ENCODE data around the gene FAM219A.
A peak's percentile ranks its signal among the peaks of the same experiment; 100 is the strongest.

Gene FAM219A

DNA sequence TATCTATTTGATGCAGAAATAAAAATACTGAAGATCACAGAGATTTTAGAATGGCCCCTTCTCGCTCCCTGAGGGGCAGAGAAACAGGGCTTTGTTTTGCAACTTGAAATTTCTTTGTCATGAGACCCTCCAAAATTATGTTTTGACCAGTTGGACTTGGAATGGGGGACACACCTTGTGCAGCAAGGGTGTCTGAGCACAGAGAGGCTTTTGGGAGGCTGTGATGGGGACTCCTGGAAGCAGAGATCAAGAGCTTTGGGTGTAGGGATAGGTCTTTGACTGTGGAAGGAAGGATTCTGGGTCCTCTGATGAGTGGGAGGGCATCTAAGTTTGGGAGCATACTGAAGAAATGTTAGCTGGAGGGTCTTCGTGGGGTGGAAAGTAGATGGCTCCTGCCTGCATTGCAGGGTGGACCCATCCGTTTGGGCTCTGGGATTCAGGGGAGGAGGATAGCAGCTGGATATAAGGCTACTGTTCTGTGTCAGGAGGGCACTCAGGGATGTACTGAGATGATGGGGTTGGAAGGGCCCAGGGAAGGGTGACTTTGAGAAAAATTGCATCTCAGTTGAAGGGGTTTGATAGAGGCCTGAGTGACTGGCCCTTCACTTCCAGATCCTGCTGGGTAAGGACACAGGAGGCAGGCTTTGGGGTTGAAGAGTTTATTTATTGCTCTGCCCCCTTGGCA, 79.9 kb downstream of the FAM219A start:
- DNase-seq (ENCODE audit: low read depth) = no peak
- TF ChIP-seq, protein P1, sequence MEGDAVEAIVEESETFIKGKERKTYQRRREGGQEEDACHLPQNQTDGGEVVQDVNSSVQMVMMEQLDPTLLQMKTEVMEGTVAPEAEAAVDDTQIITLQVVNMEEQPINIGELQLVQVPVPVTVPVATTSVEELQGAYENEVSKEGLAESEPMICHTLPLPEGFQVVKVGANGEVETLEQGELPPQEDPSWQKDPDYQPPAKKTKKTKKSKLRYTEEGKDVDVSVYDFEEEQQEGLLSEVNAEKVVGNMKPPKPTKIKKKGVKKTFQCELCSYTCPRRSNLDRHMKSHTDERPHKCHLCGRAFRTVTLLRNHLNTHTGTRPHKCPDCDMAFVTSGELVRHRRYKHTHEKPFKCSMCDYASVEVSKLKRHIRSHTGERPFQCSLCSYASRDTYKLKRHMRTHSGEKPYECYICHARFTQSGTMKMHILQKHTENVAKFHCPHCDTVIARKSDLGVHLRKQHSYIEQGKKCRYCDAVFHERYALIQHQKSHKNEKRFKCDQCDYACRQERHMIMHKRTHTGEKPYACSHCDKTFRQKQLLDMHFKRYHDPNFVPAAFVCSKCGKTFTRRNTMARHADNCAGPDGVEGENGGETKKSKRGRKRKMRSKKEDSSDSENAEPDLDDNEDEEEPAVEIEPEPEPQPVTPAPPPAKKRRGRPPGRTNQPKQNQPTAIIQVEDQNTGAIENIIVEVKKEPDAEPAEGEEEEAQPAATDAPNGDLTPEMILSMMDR (IDR thresholded peaks at IDR 0.05; ENCODE audit: insufficient read depth, low read depth, low read length, missing control alignments) = no peak

DNA sequence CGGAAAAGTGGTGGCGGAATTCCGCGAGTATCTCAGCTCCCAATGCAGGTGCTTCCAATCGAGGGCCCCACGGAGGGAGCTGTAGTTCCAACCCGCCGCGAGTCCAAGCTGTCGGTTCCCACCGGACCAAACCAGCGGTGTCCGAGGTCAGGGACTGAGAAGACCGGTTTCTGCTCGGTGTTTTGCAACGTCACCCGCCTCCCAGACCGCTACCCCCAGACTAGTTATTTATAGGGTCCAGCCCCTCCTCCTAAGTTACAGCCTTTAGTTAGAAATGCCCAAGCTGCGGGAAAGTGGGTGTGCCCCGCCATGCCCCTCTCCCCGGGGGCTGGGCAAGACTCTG, 81.0 kb downstream of the FAM219A start:
- H3K4me3 ChIP-seq (ENCODE audit: low read length) = peak overlapping the region; percentile 69
- TF ChIP-seq, protein P1 (IDR thresholded peaks at IDR 0.05; ENCODE audit: insufficient read depth, low read depth, low read length, missing control alignments) = no peak
- no peak for DNase-seq (ENCODE audit: low read depth)

More for the DNA sequence above, 79.9 kb downstream of the FAM219A start:
- H3K4me3 ChIP-seq (ENCODE audit: low read length) = no peak overlapping the region

DNA sequence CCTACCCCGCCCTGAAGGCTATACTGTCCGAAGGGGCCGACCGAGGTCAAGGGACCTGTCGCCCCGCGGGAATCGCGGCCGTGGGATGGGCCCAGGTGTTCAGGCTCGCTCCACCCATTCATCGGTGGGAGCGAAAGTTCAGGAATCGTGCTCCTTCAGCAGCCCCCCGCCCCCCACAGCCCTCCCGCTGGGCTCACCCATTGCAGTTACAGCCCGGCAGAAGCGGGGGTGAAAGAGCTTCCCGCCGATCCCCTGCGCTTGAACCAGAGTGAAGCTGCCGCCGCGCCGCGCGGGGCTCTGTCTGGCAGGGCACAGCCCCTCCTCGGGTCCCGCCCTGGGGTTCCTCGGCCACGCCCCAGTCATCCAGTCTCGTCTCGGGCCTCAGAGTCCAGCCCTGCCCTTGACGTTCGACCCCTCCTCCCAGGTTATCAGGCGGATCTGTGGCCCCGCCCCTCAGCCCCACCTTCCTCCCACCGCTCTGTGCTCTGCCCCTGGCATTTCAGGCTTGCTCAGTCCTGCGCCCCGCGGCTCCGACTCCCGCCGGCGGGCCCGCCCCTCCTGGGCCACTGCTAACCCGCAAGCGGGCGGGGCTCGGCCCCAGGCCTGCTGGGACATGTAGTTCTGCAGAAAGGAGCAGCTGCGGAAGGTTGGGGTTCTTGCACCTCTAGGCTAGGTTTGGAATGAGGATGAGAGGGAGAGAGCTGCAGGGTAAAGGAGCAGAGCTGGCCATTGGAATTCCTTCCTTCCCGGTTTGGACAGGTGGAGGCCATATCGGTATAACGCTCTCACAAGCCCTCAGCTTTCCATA, 81.6 kb downstream of the FAM219A start, which contains the start of gene MYORG:
Gene MYORG (minus strand): TSS at position 303 of the 808 bp plus-strand sequence. CDS start 3,955 bp downstream, outside the sequence.
- TF ChIP-seq, protein P1 (IDR thresholded peaks at IDR 0.05; ENCODE audit: insufficient read depth, low read depth, low read length, missing control alignments) = no peak
- peak within 1 kb of the TSS; percentile 69 for H3K4me3 ChIP-seq (ENCODE audit: low read length)
- DNase-seq (ENCODE audit: low read depth) = peak; percentile 97

DNA sequence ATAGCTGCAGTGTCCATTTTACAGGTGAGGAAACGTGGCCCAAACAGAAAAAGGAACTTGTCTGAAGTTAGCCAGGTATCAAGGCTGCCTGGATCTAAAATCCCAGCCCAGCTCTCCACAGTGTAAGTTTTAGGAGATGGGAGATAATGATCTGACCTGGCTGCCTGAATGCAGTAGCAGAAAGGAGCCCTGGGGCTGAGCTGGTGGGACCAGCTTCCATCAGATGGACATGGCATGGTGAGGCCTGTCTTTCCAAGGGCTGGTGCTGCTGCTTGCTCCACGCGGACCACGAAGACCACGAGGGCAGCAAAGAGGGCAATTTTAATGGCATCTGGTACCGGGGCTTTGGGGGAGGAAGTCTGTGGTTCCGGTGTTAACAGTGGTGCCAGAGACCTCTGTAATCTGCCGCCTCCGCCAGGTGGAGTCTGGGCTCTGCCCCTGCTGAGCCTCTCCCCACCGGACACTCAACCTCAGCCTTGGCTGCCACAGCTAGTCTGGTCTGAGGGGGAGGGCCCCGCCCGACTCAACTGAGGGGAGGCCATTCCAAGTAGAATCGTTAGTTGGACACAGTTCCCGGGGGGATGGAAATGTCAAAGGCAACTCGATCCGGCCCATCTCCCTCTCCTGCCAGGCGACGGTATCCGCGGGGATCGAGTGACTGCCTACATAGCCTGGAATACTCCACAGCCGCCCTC, 82.3 kb downstream of the FAM219A start:
- TF ChIP-seq, protein P1 (IDR thresholded peaks at IDR 0.05; ENCODE audit: insufficient read depth, low read depth, low read length, missing control alignments) = peak; percentile 27
- DNase-seq (ENCODE audit: low read depth) = peak; percentile 46
- peak overlapping the region; percentile 69 for H3K4me3 ChIP-seq (ENCODE audit: low read length)

DNA sequence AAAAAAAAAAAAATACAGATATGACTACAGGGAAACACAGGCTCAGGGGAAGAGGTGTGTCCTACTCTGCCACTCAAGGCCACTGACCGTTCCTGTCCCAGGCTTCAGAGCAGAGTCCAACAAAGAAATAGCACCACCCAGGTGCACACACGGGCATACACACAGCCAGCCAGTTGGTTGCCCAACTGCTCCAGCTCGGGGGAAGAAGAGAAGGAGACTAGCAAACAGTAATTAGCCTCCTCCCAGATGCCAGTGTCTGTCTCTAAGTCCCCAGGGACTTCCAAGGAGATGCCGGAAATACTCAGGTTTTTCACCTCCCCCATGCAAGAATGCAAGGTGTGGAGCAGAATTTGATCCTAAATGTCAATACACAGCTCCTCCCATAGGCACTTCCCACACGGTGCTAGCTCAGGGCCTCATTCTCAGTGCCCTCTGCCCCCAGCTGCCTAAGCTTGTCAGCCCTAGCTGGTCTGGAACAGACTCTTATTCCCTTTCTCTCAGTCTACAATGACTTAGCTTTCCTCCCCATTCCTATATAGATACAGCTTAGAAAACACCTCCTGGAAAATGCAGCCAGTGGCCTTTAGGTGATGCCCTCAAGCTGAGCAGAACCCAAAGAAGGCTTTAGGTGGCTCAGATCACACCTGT, 83.3 kb downstream of the FAM219A start:
- no peak overlapping the region for H3K4me3 ChIP-seq (ENCODE audit: low read length)
- TF ChIP-seq, protein P1 (IDR thresholded peaks at IDR 0.05; ENCODE audit: insufficient read depth, low read depth, low read length, missing control alignments) = peak; percentile 4

DNA sequence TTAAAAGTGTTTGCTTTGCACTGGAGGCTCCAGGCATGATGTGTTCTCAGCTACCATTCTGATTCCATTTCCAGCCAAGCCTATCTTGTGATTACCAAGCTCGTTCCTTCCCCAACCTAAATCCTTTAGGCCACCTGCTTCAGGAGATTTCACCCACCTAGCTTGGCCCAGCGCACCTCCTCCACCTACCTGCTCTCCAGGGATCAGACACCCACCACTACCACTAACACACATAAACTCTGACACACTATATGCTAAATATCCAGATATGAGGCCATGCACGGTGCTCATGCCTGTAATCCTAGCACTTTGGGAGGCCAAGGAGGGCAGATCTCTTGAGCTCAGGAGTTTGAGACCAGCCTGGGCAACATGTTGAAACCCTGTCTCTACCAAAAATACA, 84.0 kb downstream of the FAM219A start:
- no peak for DNase-seq (ENCODE audit: low read depth)
- TF ChIP-seq, protein P1 (IDR thresholded peaks at IDR 0.05; ENCODE audit: insufficient read depth, low read depth, low read length, missing control alignments) = no peak

More for the DNA sequence above, 83.3 kb downstream of the FAM219A start:
- peak; percentile 33 for DNase-seq (ENCODE audit: low read depth)

More for the DNA sequence above, 84.0 kb downstream of the FAM219A start:
- H3K4me3 ChIP-seq (ENCODE audit: low read length) = no peak overlapping the region
